Kasumi-1 (cell line): ENCODE data around the gene WDTC1.

Experiments used
- DNase-seq, 2 experiments: peaks; one replicate each; lab custom pipeline; 2025; lab: John Stamatoyannopoulos, UW

The WDTC1 gene

GRCh38 chr1:27335506-27336422, 101.3 kb downstream of the WDTC1 start:
- DNase-seq = no peak

GRCh38 chr1:27336756-27337155, 102.3 kb downstream of the WDTC1 start:
- DNase-seq = no peak

- DNase-seq = no peak
These were observed 104.3 kb downstream of the WDTC1 start for GRCh38 chr1:27338751-27339150.

GRCh38 chr1:27339213-27339612, 104.8 kb downstream of the WDTC1 start:
- DNase-seq = no peak

- peak; percentile 81 for DNase-seq
These were observed 107.3 kb downstream of the WDTC1 start, which contains the start of gene SYTL1 for GRCh38 chr1:27341525-27342252. SYTL1 (plus strand) TSS chr1:27342022; CDS start chr1:27345335, 3,313 bp downstream.

GRCh38 chr1:27342391-27342777, 108.0 kb downstream of the WDTC1 start:
- peak; percentile 14 to 15 for DNase-seq

GRCh38 chr1:27342778-27343638, 108.6 kb downstream of the WDTC1 start:
- DNase-seq = peak; percentile 83 to 89

- DNase-seq = no peak
These were observed 109.2 kb downstream of the WDTC1 start for GRCh38 chr1:27343639-27344025.

GRCh38 chr1:27345272-27345671, 110.8 kb downstream of the WDTC1 start:
- DNase-seq = no peak

GRCh38 chr1:27346357-27346756, 111.9 kb downstream of the WDTC1 start:
- DNase-seq = no peak

- no peak for DNase-seq
These were observed 112.7 kb downstream of the WDTC1 start for GRCh38 chr1:27346991-27347624.

- DNase-seq = no peak
These were observed 114.7 kb downstream of the WDTC1 start for GRCh38 chr1:27348861-27349783.

GRCh38 chr1:27349784-27350662, 115.6 kb downstream of the WDTC1 start:
- DNase-seq = no peak

- no peak for DNase-seq
These were observed 116.5 kb downstream of the WDTC1 start for GRCh38 chr1:27350663-27351540.

GRCh38 chr1:27351541-27352107, 117.2 kb downstream of the WDTC1 start:
- no peak for DNase-seq

- no peak for DNase-seq
These were observed 118.7 kb downstream of the WDTC1 start for GRCh38 chr1:27353166-27353565.

GRCh38 chr1:27353629-27354028, 119.2 kb downstream of the WDTC1 start:
- no peak for DNase-seq

- no peak for DNase-seq
These were observed 121.3 kb downstream of the WDTC1 start for GRCh38 chr1:27355683-27356082.
